HK-2 (cell line): Measurements from ENCODE around the gene SDCCAG8.

ENCODE experiments used
- DNase-seq: peaks from one replicate; pipeline ENCODE4 v3.0.0-alpha.2; 2018; ENCODE audit not compliant: unreplicated experiment

The SDCCAG8 gene

GRCh38 chr1:243501002-243501401 lies 245.2 kb downstream of the SDCCAG8 start:
- DNase-seq = no peak

- no peak for DNase-seq
Observed at GRCh38 chr1:243503155-243503554, 247.3 kb downstream of the SDCCAG8 start.

GRCh38 chr1:243505986-243506689 lies 250.3 kb downstream of the SDCCAG8 start:
- DNase-seq = no peak

GRCh38 chr1:243507001-243507671 lies 251.3 kb downstream of the SDCCAG8 start:
- no peak for DNase-seq

- DNase-seq = no peak
Observed at GRCh38 chr1:243507672-243508302, 251.9 kb downstream of the SDCCAG8 start.

- no peak for DNase-seq
Observed at GRCh38 chr1:243508303-243508713, 252.5 kb downstream of the SDCCAG8 start.

- DNase-seq = no peak
Observed at GRCh38 chr1:243508943-243509342, 253.1 kb downstream of the SDCCAG8 start.

GRCh38 chr1:243510928-243511327 lies 255.1 kb downstream of the SDCCAG8 start:
- no peak for DNase-seq

- DNase-seq = no peak
Observed at GRCh38 chr1:243513726-243514491, 258.1 kb downstream of the SDCCAG8 start.

- no peak for DNase-seq
Observed at GRCh38 chr1:243514927-243515326, 259.1 kb downstream of the SDCCAG8 start.

- DNase-seq = no peak
Observed at GRCh38 chr1:243520831-243521230, 265.0 kb downstream of the SDCCAG8 start.

- DNase-seq = no peak
Observed at GRCh38 chr1:243523766-243524165, 267.9 kb downstream of the SDCCAG8 start.

GRCh38 chr1:243525085-243525487 lies 269.2 kb downstream of the SDCCAG8 start:
- DNase-seq = no peak

- DNase-seq = no peak
Observed at GRCh38 chr1:243526180-243526579, 270.3 kb downstream of the SDCCAG8 start.

GRCh38 chr1:243528459-243529121 lies 272.7 kb downstream of the SDCCAG8 start:
- DNase-seq = no peak

- DNase-seq = no peak
Observed at GRCh38 chr1:243529512-243529911, 273.7 kb downstream of the SDCCAG8 start.

GRCh38 chr1:243535014-243535413 lies 279.2 kb downstream of the SDCCAG8 start:
- DNase-seq = no peak

- DNase-seq = no peak
Observed at GRCh38 chr1:243539636-243540035, 283.8 kb downstream of the SDCCAG8 start.

- DNase-seq = no peak
Observed at GRCh38 chr1:243542739-243543415, 287.0 kb downstream of the SDCCAG8 start.

GRCh38 chr1:243543501-243543900 lies 287.7 kb downstream of the SDCCAG8 start:
- no peak for DNase-seq

- DNase-seq = no peak
Observed at GRCh38 chr1:243546457-243546856, 290.6 kb downstream of the SDCCAG8 start.
